Measurements from ENCODE around the gene CFAP65. TPM values are rescaled to one million over a fixed set of nuclear protein-coding genes. Genes with fewer than 3 reads are reported as not detected.

Gene CFAP65
- total RNA-seq, 5 donors from 2014 or later (not counting 1 experiment from before 2014, with no cell fraction given) = 0.16 TPM; not detected in 4

DNA sequence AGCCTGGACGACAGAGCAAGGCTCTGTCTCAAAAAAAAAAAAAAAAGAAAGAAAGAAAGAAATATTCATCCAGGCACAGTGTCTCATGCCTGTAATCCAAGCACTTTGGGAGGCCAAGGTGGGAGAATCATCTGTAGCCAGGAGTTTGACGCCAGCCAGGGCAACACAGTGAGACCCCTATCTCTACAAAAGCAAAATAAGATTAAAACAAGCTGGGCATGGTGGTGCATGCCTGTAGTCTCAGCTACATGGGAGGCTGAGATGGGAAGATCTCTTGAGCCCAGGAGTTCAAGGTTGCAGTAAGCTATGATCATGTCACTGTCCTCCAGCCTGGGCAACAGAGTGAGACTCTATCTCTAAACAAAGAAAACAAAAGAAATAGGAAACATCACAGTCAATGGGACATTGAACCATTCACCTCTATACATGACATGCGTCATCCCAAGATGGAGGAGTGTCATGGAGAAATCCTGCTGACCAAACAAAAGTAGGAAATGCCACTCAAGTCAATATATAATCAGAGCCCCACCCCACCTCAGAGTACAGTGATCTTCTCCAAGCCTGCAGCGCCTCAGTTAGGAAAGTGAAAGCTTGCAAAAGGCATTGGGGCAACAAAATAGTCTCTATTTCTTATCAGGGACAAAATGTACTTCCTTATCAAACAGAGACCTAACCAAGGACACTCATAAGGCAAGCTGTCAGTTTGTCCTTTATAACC, 66.1 kb downstream of the CFAP65 start:
- H3K9me3 ChIP-seq = no peaks in the 10 kb centered on the region
- Mint-ChIP-seq H3K27me3 (peaks cover 74 to 76% of the 10 kb centered on the region in 2 donors), H3K4me1 (peaks cover 5 to 8% (median 6%) of the 10 kb centered on the region in 3 donors), H3K36me3 (no peaks in the 10 kb centered on the region), H3K4me3 (no peak overlapping the region), H3K9me3 (peaks cover 0 to 4% (median under 1%) of the 10 kb centered on the region in 3 donors), H3K27ac (no peak overlapping the region)
- ChIA-PET CTCF (no interaction called here), POLR2A (interaction anchor here in 1 of 2 donors (0.7 kb wide), 1 partner anchor 326 kb away, joined by 3 read pairs; no protein-coding TSS in a partner anchor)
- H3K36me3 ChIP-seq (ENCODE audit: control insufficient read depth in 2 of 2, extremely low read depth in 1 of 2, insufficient read depth in 1 of 2, low read length in 1 of 2) = no peaks in the 10 kb centered on the region
- ATAC-seq (replicated peaks in 1 of 4) = no peak
- no peak overlapping the region for H3K4me3 ChIP-seq (ENCODE audit: control insufficient read depth in 1 of 2, extremely low read depth in 1 of 2, low read length in 1 of 2)
- no peak for DNase-seq
- peaks cover 4 to 52% of the 10 kb centered on the region in 2 experiments for H3K27me3 ChIP-seq (replicated peaks in 1 of 2; ENCODE audit: control insufficient read depth in 2 of 2, extremely low read depth in 1 of 2, insufficient read depth in 2 of 2, low read length in 1 of 2)
- H3K4me1 ChIP-seq (ENCODE audit: control insufficient read depth in 1 of 2, extremely low read depth in 1 of 2, insufficient read depth in 2 of 2, low read length in 2 of 2) = peaks cover 1 to 8% of the 10 kb centered on the region in 2 experiments
- WGBS (ENCODE audit: insufficient coverage) = 45% methylated on average over 2 of the region's 4 CpGs
- H3K27ac ChIP-seq (ENCODE audit: low read length) = no peak overlapping the region

- peaks cover 0 to 6% (median 5%) of the 10 kb centered on the region in 3 donors for H3K9me3 Mint-ChIP-seq
- Histone ChIP-seq H3K27me3 (replicated peaks in 1 of 2; ENCODE audit: control insufficient read depth in 2 of 2, extremely low read depth in 1 of 2, insufficient read depth in 2 of 2, low read length in 1 of 2) (peaks cover under 1 to 33% of the 10 kb centered on the region in 2 experiments), H3K36me3 (ENCODE audit: control insufficient read depth in 2 of 2, extremely low read depth in 1 of 2, insufficient read depth in 1 of 2, low read length in 1 of 2) (no peaks in the 10 kb centered on the region), H3K4me1 (ENCODE audit: control insufficient read depth in 1 of 2, extremely low read depth in 1 of 2, insufficient read depth in 2 of 2, low read length in 2 of 2) (no peaks in the 10 kb centered on the region), H3K9me3 (no peaks in the 10 kb centered on the region), H3K27ac (ENCODE audit: low read length) (no peak overlapping the region), H3K4me3 (ENCODE audit: control insufficient read depth in 1 of 2, extremely low read depth in 1 of 2, low read length in 1 of 2) (no peak overlapping the region)
- DNase-seq (no peak), ATAC-seq (replicated peaks in 1 of 4) (no peak)
- POLR2A ChIA-PET = no interaction called here
- no peak overlapping the region for H3K27ac Mint-ChIP-seq
- H3K36me3 Mint-ChIP-seq = no peaks in the 10 kb centered on the region
- H3K27me3 Mint-ChIP-seq = peaks cover 59 to 65% of the 10 kb centered on the region in 2 donors
- CTCF ChIA-PET = interaction anchor here in 1 of 2 donors (0.5 kb wide), 1 partner anchor 9 kb away, joined by 4 read pairs; no protein-coding TSS in a partner anchor
- H3K4me3 Mint-ChIP-seq = no peak overlapping the region
- no peaks in the 10 kb centered on the region for H3K4me1 Mint-ChIP-seq
- WGBS (ENCODE audit: insufficient coverage) = 0% methylated on average over 1 of the region's 1 CpG
Observed at GRCh38 chr2:218970894-218971293, 70.4 kb downstream of the CFAP65 start.

DNA sequence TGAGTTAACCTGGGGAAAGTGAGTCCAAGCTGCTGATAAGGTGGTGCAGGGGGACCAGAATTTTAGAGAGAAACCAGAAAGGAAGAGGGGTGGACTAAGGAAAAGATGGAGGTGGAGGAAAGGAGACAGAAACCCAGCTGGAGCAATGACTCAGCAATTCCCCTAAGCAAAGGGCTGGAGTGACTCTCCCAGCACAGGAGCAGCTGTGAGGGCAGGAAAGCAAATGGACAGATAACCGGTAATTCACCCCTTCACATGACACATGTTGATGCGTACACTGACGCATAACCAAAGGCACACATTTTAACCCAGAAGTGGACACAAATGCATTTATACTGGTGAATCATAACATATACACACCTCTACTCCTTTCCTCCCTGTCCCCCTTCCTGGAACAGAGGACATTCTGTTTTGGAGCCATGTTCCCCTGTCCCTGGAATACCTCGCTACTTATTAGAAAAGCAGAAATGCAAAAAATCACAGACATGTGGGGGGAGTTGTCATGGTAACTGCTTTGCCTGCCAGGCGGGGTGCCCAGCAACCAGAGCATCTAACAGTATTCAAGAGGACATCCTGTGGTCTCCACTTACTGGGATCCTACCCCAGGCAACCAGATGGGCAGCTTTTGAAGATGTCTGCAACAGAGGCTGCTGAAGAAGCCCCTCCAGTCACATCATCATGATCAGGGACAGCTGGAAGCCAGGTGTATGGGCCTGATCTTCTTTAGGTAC, 77.1 kb downstream of the CFAP65 start:
- H3K9me3 Mint-ChIP-seq = peaks cover 0 to 4% (median 0%) of the 10 kb centered on the region in 3 donors
- H3K27ac ChIP-seq (ENCODE audit: low read length) = no peak overlapping the region
- H3K9me3 ChIP-seq = no peaks in the 10 kb centered on the region
- DNase-seq (no peak), ATAC-seq (replicated peaks in 1 of 4) (no peak)
- H3K4me3 Mint-ChIP-seq = no peak overlapping the region
- ChIA-PET POLR2A (no interaction called here), CTCF (no interaction called here)
- WGBS (ENCODE audit: insufficient coverage) = 51% methylated on average over 3 of the region's 5 CpGs
- peaks cover 21 to 61% of the 10 kb centered on the region in 2 experiments for H3K27me3 ChIP-seq (replicated peaks in 1 of 2; ENCODE audit: control insufficient read depth in 2 of 2, extremely low read depth in 1 of 2, insufficient read depth in 2 of 2, low read length in 1 of 2)
- no peaks in the 10 kb centered on the region for H3K36me3 Mint-ChIP-seq
- peaks cover 0 to 32% of the 10 kb centered on the region in 2 experiments for H3K4me1 ChIP-seq (ENCODE audit: control insufficient read depth in 1 of 2, extremely low read depth in 1 of 2, insufficient read depth in 2 of 2, low read length in 2 of 2)
- H3K27ac Mint-ChIP-seq = no peak overlapping the region
- peaks cover 50 to 74% of the 10 kb centered on the region in 2 donors for H3K27me3 Mint-ChIP-seq
- no peak overlapping the region for H3K4me3 ChIP-seq (ENCODE audit: control insufficient read depth in 1 of 2, extremely low read depth in 1 of 2, low read length in 1 of 2)
- peaks cover 8 to 17% (median 13%) of the 10 kb centered on the region in 3 donors for H3K4me1 Mint-ChIP-seq
- no peaks in the 10 kb centered on the region for H3K36me3 ChIP-seq (ENCODE audit: control insufficient read depth in 2 of 2, extremely low read depth in 1 of 2, insufficient read depth in 1 of 2, low read length in 1 of 2)

- ChIA-PET CTCF (no interaction called here), POLR2A (no interaction called here)
- Histone ChIP-seq H3K4me1 (ENCODE audit: control insufficient read depth in 1 of 2, extremely low read depth in 1 of 2, insufficient read depth in 2 of 2, low read length in 2 of 2) (peaks cover 0 to 36% of the 10 kb centered on the region in 2 experiments), H3K27me3 (replicated peaks in 1 of 2; ENCODE audit: control insufficient read depth in 2 of 2, extremely low read depth in 1 of 2, insufficient read depth in 2 of 2, low read length in 1 of 2) (peaks cover 23 to 67% of the 10 kb centered on the region in 2 experiments), H3K4me3 (ENCODE audit: control insufficient read depth in 1 of 2, extremely low read depth in 1 of 2, low read length in 1 of 2) (no peak overlapping the region), H3K27ac (ENCODE audit: low read length) (no peak overlapping the region), H3K9me3 (no peaks in the 10 kb centered on the region), H3K36me3 (ENCODE audit: control insufficient read depth in 2 of 2, extremely low read depth in 1 of 2, insufficient read depth in 1 of 2, low read length in 1 of 2) (no peaks in the 10 kb centered on the region)
- 38% methylated on average over 2 of the region's 5 CpGs for WGBS (ENCODE audit: insufficient coverage)
- H3K36me3 Mint-ChIP-seq = no peaks in the 10 kb centered on the region
- no peak for DNase-seq
- ATAC-seq (replicated peaks in 1 of 4) = no peak
- H3K9me3 Mint-ChIP-seq = peaks cover 0 to 4% (median 0%) of the 10 kb centered on the region in 3 donors
- peaks cover 50 to 76% of the 10 kb centered on the region in 2 donors for H3K27me3 Mint-ChIP-seq
- H3K27ac Mint-ChIP-seq = no peak overlapping the region
- H3K4me1 Mint-ChIP-seq = peaks cover 11 to 22% (median 18%) of the 10 kb centered on the region in 3 donors
- H3K4me3 Mint-ChIP-seq = no peak overlapping the region
Observed at GRCh38 chr2:218963601-218964000, 77.7 kb downstream of the CFAP65 start.

- Histone ChIP-seq H3K36me3 (ENCODE audit: control insufficient read depth in 2 of 2, extremely low read depth in 1 of 2, insufficient read depth in 1 of 2, low read length in 1 of 2) (no peaks in the 10 kb centered on the region), H3K27me3 (replicated peaks in 1 of 2; ENCODE audit: control insufficient read depth in 2 of 2, extremely low read depth in 1 of 2, insufficient read depth in 2 of 2, low read length in 1 of 2) (peaks cover 24 to 73% of the 10 kb centered on the region in 2 experiments), H3K9me3 (no peaks in the 10 kb centered on the region), H3K4me1 (ENCODE audit: control insufficient read depth in 1 of 2, extremely low read depth in 1 of 2, insufficient read depth in 2 of 2, low read length in 2 of 2) (peaks cover 0 to 36% of the 10 kb centered on the region in 2 experiments), H3K27ac (ENCODE audit: low read length) (no peak overlapping the region), H3K4me3 (ENCODE audit: control insufficient read depth in 1 of 2, extremely low read depth in 1 of 2, low read length in 1 of 2) (no peak overlapping the region)
- DNase-seq (peak in 28 of 35 experiments; percentile 17 to 69 (median 53)), ATAC-seq (replicated peaks in 1 of 4) (peak in 2 of 4 experiments; percentile 20 to 29)
- WGBS (ENCODE audit: insufficient coverage) = 8% methylated on average over 30 of the region's 42 CpGs
- Mint-ChIP-seq H3K36me3 (no peaks in the 10 kb centered on the region), H3K9me3 (peaks cover 0 to 4% (median 0%) of the 10 kb centered on the region in 3 donors), H3K27me3 (peaks cover 52 to 79% of the 10 kb centered on the region in 2 donors), H3K4me3 (peak overlapping the region in 1 of 3 donors; percentile 28), H3K27ac (no peak overlapping the region), H3K4me1 (peaks cover 11 to 26% (median 18%) of the 10 kb centered on the region in 3 donors)
- CTCF ChIA-PET = interaction anchor here (0.6 to 1.1 kb wide), 3 partner anchors 17 to 682 kb away, joined by 4 to 6 read pairs (median 5); no protein-coding TSS in a partner anchor
- POLR2A ChIA-PET = no interaction called here
Observed at GRCh38 chr2:218962859-218963492, 78.3 kb downstream of the CFAP65 start.
